Mucosa of gallbladder (tissue), 1 donor: ENCODE data around the gene COL25A1. TPM values are rescaled to one million over a fixed set of nuclear protein-coding genes. Genes with fewer than 3 reads are reported as not detected.

Source experiments
- DNase-seq: peaks from one replicate; pipeline ENCODE4 v3.0.0-alpha.2; 2020; ENCODE audit warnings: low spot score
- total RNA-seq: library from RNA; stranded (reverse); gene quantifications from one replicate; pipeline ENCODE4 v1.2.1, GENCODE V29; 2021
- donor health status: DM: no; HTN: no; CAD: no.

The COL25A1 gene
- total RNA-seq, 1 donor from 2014 or later, result 0.55 TPM

DNA sequence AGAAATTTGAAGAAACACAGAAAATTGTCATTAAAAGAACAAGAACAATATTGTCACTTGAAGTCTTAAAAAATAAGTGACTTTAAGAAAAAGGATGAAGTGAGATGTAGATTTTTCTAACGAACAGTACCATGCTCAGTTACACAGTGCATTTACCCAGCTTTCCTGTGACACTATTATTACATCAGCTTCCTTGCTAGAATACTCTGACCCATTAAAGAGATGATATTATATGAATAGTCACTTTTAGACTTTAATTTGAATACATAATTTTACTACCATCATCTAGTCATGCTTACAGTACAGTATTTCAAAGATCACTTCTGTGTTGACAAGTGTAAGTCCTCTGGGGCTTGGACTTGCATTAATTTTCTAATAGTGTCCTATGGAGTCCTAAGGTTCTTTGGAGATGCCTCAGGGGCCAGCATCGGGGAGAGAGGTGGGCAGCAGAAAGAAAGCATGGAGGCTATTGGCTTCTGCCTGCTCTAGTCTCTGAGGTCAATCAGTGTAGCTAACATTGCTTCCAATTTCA lies 10.7 kb downstream of the COL25A1 start:
- no peak for DNase-seq

- no peak for DNase-seq
These were observed 11.5 kb downstream of the COL25A1 start for GRCh38 chr4:109290918-109291317.

DNA sequence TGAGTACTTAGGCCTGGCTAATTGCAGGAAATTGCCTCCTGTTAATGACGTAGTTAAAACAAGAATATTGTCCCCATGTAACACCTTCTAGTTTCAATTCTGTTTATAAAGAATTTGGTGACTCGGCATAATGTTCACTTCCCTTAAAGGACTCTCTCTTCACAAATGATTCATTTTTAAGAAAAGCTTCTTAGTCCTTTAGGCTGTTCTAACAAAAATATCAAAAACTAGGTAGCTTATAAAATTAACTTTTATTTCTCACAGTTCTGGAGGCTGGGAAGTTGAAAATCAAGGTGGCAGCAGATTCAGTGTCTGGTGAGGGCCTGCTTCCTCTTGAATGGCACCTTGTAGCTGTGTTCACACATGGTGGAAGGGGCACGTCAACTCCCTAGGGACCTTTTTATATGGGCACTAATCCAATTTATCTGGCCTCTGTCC lies 23.8 kb downstream of the COL25A1 start:
- no peak for DNase-seq

GRCh38 chr4:109276482-109277095 lies 25.9 kb downstream of the COL25A1 start:
- no peak for DNase-seq

DNA sequence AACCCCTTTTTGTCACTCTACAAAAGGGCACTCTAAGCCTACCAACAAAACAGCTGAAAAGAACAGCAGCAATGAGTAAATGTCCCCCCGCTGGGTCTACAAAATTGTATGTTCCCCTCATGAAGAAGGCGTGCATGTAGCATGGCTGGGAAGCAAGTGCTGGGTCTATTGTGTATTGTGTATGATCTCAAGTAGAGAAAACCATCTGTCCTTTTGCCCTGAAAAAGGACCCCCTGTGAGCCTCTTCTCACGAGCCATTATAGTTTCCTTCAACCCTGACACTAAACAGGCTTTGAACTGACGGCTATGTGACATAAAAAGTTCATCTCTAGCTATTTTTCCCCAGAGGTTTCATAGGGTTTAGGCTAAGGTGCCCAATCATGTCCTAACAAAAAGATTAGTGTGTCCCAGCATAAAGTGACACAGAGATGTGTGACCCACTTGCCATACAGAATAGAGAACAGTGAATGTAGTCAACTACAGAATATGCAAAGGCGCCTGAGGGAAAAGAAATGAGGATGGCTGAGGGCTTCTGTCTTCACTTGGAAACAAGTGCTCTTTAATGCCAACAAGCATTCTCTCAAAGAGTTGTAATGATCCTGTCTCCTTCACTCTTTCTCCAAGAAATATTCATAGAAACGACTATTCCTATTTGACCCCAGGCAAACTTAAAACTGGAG lies 27.3 kb downstream of the COL25A1 start:
- DNase-seq, result no peak

DNA sequence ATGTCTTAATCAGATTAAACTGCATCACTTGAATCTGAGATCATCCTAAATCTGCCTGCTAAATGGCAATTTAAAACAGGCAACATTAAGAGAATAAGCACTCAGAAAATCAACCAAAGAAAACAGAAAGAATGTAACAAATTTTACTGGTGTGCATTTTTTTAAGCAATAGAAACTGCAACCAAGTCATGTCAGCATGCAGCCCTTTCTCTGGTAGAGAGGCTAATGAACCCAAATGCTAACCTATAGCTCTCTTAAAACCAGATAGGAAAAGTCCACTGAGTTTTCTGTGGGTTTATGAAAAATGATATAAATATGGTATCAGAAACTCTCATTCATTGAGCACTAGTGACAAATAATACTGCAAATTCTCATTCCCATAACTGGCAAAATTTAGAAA lies 35.6 kb downstream of the COL25A1 start:
- no peak for DNase-seq

DNA sequence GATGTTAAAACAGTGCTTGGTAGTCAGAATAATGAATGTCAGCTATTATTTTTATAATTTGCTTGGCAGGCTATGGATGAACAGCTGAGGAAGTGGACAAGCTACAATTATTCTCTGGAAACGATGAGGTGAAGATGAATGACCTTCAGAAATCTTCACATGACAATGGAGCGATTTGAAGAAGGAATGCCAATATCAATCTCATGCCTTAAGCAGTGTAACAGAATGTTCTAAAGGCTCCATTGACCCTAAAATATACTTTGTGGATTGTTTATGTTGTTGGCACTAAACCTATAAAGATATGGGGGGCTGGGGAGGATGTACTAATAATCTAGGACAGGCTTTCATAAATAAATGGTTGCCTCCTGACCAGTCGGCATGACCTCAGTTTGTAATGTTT lies 36.2 kb downstream of the COL25A1 start:
- no peak for DNase-seq

DNA sequence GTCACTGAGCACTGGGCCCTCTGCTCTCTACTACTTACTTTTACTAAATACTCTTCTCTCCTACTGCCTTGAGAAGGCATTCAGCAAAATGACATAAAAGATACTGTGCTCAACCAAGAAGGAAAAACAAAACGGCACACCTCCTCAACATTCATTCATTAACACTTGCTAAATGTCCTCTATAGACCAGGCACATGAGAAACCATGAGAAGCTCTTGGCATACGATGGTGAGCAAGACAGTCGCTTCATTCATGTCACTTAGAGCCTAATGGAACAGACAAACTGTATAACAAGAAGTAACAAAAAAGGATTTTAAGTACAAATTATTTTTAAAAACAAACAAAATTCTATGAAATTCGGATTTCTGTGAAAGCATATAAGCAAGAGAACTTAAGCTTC lies 38.7 kb downstream of the COL25A1 start:
- DNase-seq, result no peak

- no peak for DNase-seq
These were observed 45.6 kb downstream of the COL25A1 start for GRCh38 chr4:109256818-109257217.

GRCh38 chr4:109254845-109255244 lies 47.6 kb downstream of the COL25A1 start:
- DNase-seq, result no peak

DNA sequence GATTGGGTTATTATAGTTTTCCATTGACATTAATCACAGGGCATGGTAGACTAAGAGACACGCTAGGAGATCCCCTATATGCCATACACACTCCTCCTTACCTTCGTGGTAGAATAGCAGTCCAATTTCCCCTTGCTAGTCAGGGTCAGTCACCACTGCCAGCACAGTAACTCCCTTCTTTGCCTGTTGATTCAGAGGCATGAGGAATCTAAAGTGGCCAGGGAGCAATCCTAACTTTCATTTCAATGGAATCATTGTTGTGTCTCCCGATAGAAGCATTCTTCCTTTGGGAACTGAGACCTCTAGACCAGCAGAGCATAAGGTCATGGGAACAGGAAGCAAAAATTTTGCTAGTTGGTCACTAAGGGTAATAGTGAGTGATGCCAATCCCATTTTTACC lies 51.1 kb downstream of the COL25A1 start:
- DNase-seq, result no peak

DNA sequence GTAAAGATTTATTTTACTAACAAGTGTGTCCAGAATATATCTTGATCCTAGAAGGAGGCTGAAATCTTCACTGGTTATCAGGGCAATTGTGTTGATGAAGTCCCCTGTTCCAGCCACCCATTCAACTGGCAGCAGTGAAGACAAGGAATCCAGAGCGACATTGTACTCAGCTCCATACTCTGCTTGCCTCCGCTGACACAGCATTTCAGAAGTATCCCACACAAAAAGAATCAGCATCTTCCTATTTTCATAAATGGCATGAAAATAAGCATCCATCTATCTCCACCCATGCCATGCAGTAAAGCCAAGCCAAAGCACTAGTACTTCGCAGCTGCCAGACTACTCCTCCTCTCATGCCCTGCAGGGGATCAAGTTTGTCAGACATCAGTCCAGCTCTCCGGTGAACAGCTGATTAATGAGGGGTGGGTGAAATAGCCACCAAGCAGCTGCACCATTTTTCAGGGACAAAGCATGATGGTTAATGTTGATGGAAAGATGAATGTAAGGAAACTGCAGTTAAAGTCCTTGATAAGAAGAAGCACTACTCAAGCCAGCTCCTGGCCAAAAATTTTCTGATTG lies 54.0 kb downstream of the COL25A1 start:
- DNase-seq, result no peak

DNA sequence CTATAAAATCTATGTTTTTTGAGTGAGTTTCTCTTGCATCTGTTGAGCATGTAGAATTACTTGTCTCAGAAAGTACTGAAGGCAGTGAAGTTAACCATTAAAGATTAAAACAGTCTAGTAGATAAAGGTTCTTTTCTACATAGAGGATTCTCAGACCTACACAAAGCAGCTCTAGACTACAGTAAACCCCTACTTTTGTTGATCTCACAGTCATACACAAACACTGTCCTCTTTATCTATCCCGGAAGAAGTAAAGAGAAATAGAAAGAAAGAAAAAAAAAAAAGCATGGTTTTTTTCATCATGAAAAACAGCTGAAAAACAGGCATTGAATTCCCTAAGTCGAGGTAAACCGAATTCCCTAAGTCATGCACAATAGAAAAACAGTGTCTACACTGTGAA lies 58.6 kb downstream of the COL25A1 start:
- DNase-seq, result no peak

- DNase-seq, result no peak
These were observed 63.7 kb downstream of the COL25A1 start for GRCh38 chr4:109238746-109239145.

DNA sequence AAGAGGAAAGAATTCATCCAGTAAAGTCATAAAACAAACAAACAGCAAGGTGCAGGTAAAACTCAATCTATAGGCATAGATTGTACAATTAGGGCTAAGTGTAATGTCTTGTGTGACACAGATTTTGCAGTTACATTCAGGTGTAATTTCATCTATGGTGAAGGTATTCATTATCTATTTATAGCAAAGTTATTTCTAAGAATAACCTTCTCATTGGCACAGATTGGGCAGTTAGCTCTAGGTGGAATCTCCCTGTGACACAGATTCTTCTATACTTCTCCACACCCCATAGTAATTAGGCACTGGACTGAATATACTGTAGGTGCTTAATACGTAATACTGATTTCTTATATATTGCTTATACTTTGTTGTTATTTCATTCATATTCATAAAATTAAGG lies 66.8 kb downstream of the COL25A1 start:
- DNase-seq, result no peak

DNA sequence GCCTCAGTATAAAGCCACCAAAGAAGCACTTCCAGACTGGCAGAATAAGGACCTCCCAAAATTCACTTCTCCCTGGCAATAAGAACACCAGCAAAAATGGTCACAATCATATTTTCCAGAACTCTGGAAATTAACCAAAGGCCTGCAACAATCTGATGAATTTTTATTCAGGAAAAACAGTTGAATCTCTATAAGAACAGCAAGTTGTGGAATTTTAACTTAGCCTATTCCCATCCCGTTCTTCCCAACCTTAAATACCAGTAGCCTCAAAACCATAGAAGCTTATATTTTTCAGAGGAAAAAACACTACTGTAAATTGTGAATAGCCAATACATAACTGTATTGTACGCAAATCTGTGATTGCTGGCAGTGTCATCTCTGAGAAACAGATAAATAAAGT lies 67.9 kb downstream of the COL25A1 start:
- no peak for DNase-seq

DNA sequence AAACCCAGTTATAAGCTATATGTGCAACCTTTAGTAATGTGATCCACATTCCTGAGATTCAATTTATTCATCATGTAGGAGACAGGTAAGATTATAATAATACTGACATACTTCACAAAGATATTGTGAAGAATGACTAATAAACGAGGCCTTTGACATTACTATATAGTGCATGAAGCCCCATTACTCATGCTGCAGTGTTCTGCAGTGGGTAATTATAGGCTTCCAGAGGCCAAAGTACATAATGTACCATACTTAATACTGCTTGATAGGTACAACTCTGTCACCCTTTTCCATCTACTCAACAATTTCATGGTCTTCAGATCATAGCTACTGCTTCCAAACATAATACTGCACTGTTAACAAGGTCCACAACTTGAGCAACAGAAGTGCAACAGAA lies 68.9 kb downstream of the COL25A1 start:
- no peak for DNase-seq

- no peak for DNase-seq
These were observed 69.8 kb downstream of the COL25A1 start for GRCh38 chr4:109232681-109233080.

GRCh38 chr4:109231331-109231730 lies 71.1 kb downstream of the COL25A1 start:
- no peak for DNase-seq

- no peak for DNase-seq
These were observed 73.4 kb downstream of the COL25A1 start for GRCh38 chr4:109229028-109229427.

DNA sequence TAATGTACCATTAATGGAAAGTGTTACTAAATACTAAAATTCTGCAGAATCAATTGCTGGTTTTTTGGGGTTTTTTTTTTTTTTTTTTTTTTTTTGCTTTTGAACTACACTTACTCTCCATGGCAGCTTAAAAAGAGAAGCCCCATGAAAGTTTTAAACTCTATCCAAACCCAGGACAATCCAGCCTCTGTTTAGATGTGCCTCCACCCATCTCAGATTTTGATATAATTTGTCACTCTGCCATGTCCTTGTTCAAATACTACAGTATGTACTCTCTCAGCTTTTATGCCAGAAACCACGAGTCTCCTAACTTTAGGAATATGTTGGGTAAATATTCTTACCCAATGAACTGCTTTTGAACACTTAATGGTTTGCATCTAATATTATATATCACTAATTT lies 84.2 kb downstream of the COL25A1 start:
- no peak for DNase-seq

- no peak for DNase-seq
These were observed 86.3 kb downstream of the COL25A1 start for GRCh38 chr4:109216085-109216696.

DNA sequence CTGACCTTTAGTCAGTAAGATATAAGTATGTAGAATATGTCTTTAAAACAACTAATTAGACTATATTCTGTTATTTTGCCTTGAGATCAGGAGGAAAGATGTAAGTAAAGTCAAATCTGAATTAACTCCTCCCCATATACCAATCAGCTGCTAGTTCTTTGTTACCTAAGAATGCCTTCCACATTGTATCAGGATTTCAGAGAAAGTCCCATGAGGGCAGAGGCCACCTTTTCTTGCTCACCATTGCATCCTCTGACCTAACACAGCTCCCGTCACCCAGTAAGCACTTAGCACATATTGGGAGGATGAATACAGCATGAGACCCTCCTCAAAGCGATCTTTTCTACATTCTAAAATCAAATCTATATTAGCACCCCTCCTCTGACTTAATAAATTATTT lies 87.0 kb downstream of the COL25A1 start:
- no peak for DNase-seq
